GM18517 (cell line): ENCODE results near the gene UGT1A1.
"Not testable (repeated sequence)": the region's sequence is repeated elsewhere in the genome, so short reads cannot be mapped to it uniquely, and the experiment has no call there.

ENCODE experiments used
- ATAC-seq: cut with Tn5 transposase; IDR thresholded peaks from one replicate; pipeline ENCODE4 v1.9.1; 2021; ENCODE audit warnings: mild to moderate bottlenecking, moderate library complexity; ENCODE audit not compliant: unreplicated experiment

UGT1A1 gene

DNA sequence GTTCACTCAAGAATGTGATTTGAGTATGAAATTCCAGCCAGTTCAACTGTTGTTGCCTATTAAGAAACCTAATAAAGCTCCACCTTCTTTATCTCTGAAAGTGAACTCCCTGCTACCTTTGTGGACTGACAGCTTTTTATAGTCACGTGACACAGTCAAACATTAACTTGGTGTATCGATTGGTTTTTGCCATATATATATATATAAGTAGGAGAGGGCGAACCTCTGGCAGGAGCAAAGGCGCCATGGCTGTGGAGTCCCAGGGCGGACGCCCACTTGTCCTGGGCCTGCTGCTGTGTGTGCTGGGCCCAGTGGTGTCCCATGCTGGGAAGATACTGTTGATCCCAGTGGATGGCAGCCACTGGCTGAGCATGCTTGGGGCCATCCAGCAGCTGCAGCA lies at the start of gene UGT1A1:
Gene UGT1A1, plus strand, starts transcription at position 228 of the 400 bp plus-strand sequence. Its CDS starts 18 bp downstream, at position 246.
- no peak for ATAC-seq

DNA sequence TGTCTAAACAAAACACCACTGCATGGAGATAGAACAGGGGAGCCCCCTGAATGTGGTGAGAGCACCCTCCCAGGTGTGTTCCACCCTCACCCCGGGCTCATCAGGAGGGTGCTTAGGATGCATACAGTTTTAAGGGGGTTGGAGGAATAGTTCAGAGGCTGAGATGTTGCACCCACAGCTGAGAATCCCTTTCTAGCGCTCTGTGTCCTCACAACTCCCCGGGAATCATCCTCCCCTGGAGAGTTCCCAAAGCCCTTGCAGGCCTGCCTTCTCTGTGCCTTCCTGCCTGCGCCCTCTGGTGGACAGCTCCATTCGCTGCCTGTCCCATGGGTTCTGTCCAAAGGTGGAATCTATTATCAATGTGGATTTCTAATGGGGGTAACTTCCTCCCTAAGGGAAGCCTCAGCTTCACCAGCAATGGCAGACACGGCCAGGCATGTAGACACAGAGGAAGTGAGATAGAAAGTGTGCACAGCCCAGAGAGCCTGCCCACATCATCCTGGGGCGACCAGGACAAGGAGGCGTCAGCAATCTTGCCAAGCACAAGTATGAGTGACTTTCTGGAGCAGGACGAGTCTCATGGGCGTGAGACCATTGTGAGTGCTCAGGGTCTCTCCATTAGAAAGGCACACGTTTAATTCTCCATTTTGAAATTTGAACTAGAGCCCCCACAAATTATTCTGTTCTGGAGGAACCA lies 48.6 kb upstream of the UGT1A1 start:
- ATAC-seq: no peak

GRCh38 chr2:233712611-233713261 lies 47.3 kb upstream of the UGT1A1 start, which contains the start of gene UGT1A5:
Gene UGT1A5 (plus strand): TSS chr2:233712907. CDS start chr2:233712992, 85 bp downstream.
- ATAC-seq: no peak

- ATAC-seq: no peak
These were observed 46.8 kb upstream of the UGT1A1 start for GRCh38 chr2:233713262-233713615.

DNA sequence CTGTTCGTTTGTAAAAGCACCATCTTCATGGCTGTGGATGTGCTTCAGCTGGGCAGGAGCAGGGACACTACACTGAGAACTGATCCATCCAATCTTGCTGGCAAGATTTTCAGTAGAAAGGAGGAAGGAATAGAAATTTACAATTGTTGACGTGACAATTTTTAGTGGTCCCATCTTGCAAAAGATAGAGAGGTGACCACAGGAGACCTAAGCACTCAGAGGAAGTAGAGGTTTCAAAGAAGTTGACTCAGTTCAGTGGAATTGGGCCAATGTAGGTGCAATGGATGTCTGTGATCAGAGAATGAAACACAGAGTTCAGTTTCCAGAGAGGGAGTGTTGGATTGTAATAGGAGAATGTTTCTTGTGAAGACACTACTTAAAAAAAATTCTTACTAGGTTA lies 45.9 kb upstream of the UGT1A1 start:
- no peak for ATAC-seq

- ATAC-seq: no peak
These were observed 41.5 kb upstream of the UGT1A1 start, which contains the start of gene UGT1A4 for GRCh38 chr2:233718552-233718951. Gene UGT1A4 (plus strand): TSS chr2:233718736. CDS start chr2:233718821, 85 bp downstream.

DNA sequence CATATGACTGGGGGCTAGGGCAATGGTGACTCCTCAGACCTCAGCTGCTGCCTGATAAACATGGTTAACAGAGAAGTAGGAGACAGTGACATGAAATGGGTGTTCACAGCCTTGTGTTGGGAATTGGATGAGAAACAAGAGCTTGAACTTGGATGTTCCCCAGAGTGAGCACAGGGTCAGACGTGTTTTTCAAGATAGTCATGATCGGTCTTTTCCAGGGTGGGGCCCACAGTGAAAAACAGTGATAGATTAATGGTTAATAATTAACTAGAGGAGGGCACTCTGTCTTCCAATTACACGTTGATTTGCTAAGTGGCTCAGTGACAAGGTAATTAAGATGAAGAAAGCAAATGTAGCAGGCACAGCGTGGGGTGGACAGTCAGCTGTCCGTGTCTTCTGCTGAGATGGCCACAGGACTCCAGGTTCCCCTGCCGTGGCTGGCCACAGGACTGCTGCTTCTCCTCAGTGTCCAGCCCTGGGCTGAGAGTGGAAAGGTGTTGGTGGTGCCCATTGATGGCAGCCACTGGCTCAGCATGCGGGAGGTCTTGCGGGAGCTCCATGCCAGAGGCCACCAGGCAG lies 31.3 kb upstream of the UGT1A1 start, which contains the start of gene UGT1A3:
Gene UGT1A3, plus strand, starts transcription at position 320 of the 579 bp plus-strand sequence. Its CDS starts 85 bp downstream, at position 405.
- ATAC-seq: no peak

DNA sequence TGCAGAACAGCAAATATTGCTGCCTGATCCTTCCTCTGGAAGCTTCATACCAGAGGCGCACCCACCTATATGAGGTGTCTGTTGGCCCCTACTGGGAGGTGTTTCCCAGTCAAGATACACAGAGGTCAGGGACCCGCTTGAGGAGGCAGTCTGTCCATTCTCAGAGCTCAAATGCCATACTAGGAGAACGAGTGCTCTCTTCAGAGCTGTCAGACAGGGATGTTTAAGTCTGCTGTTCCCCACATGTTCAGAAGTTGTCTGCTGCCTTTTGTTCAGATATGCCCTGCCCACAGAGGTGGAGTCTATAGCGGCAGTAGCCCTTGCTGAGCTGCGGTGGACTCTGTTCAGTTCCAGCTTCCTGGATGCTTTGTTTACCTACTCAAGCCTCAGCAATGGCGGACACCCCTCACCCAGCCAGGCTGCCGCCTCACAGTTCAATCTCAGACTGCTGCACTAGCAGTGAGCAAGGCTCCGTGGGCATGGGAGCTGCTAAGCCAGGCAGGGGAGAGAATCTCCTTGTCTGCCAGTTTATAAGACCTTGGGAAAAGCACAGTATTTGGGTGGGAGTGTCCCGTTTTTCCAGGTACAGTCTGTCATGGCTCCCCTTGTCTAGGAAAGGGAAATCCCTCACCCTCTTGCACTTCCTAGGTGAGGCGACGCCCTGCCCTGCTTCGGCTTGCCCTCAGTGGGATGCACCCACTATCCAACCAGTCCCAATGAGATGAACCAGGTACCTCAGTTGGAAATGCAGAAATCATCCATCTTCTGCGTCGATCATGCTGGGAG lies 23.0 kb upstream of the UGT1A1 start:
- not testable (repeated sequence) for ATAC-seq

- ATAC-seq: no peak
These were observed 19.2 kb upstream of the UGT1A1 start for GRCh38 chr2:233740870-233741269.

GRCh38 chr2:233743464-233744259 lies 16.4 kb upstream of the UGT1A1 start:
- ATAC-seq: no peak

DNA sequence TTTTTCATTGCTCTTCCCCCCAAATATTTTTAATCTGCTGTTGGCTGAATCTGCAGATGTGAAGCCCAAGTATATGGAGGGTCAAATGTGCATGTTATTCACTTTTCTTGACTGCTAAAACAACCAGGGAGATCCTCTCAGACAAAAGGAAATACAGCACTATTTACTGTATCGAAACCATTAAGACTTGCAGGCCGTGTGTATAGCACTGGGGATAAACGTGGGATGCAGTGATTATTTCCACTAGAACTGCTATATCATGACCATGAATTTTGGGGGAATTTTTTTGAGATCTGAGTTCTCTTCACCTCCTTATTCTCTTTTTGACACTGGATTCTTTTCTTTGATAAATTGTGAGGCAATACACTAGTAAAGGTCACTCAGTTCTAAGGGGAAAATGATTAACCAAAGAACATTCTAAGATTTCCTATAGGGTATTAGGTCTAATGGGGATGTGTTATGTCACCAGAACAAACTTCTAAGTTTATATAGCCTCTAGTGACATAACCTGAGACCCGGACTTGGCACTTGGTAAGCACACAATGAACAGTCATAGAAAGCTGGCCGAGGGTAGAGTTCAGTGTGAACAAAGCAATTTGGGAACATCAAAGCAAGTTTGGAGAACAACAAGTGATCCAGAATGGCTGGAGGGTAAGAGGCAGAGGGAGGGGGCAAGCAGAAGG lies 14.9 kb upstream of the UGT1A1 start:
- no peak for ATAC-seq

- ATAC-seq: not testable (repeated sequence)
These were observed 14.2 kb upstream of the UGT1A1 start for GRCh38 chr2:233745838-233746237.

DNA sequence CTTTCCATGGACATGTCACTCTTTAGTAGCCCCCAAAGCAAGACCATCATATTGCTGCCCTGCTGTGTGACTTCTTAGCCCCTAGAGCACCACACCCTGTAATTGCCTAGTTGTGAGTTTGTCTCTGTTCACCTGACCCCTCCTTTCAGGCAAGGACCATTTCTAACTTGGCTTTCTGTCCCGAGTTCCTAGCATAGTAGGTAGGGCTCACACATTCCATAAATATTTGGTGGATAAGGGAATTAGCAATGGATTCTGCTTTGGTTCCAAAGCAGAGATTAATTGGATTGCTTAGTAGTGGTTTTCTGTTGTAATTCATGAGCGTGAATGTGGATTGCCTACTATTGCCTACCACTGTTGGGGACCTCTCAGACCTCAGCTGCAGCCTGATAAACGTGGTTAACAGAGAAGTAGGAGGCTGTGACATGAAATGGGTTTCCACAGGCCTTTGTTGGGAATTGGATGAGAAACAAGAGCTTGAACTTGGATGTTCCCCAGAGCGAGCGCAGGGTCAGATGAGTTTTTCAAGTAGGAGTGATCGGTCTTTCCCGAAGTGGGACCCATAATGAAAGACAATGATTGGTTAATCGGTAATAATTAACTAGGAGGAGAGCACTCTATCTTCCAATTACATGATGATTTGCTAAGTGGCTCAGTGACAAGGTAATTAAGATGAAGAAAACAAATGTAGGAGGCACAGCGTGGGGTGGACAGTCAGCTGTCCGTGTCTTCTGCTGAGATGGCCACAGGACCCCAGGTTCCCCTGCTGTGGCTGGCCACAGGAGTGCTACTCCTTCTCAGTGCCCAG lies 13.4 kb upstream of the UGT1A1 start:
- ATAC-seq: no peak

DNA sequence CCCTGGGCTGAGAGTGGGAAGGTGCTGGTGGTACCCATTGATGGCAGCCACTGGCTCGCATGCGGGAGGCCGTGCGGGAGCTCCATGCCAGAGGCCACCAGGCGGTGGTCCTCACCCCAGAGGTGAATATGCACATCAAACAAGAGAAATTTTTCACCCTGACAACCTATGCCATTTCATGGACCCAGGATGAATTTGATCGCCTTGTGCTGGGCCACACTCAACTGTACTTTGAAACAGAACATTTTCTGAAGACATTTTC lies 12.9 kb upstream of the UGT1A1 start:
- no peak for ATAC-seq

- not testable (repeated sequence) for ATAC-seq
These were observed 9.4 kb upstream of the UGT1A1 start for GRCh38 chr2:233750689-233751088.

- not testable (repeated sequence) for ATAC-seq
These were observed 8.7 kb upstream of the UGT1A1 start for GRCh38 chr2:233751212-233752009.

- ATAC-seq: no peak
These were observed 5.0 kb upstream of the UGT1A1 start for GRCh38 chr2:233754872-233755611.
